DMS53 treated with DMSO at 0.1 percent for 48 hours (cell line): ENCODE data around the gene FARP1.

Experiments used
- DNase-seq: peaks from one replicate; lab custom pipeline; 2025; ENCODE audit not compliant: unreplicated experiment; lab: John Stamatoyannopoulos, UW

Gene FARP1

GRCh38 chr13:98490195-98490836 lies 347.4 kb downstream of the FARP1 start:
- DNase-seq: no peak

- no peak for DNase-seq
Measured at GRCh38 chr13:98490866-98491265, 348.0 kb downstream of the FARP1 start.

DNA sequence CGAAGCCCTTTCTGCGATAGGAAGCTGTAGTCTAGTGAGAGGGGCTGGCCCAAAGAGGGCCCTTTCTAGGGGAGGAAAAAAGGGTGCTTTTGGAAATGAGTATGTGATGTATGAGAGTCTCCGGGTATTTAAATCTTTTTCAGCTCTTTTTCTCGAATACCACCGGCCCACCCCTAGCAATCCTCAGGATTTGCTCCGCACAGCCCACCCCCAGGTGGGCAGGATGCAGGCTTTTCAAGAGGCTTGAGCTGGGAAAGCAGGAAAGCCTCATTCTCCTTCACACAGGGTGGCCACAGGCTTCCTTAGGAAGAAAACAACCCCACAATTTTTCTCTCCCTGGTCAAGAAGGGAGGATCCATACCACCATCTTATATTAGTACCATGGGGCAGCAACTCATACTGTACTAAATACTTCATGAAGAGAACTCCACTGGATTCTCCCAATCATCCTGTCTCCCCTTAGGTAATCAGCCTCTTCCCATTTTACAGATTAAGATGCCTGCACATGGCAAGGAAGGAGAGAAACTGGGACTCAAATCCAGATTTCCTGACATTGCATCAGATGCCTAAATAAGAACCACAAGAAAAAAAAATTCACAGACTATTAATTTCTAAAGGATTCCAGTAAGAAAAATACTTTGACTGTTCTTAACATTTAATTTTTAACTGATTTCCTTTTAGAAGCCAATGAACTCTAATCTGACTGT lies 349.6 kb downstream of the FARP1 start:
- no peak for DNase-seq

DNA sequence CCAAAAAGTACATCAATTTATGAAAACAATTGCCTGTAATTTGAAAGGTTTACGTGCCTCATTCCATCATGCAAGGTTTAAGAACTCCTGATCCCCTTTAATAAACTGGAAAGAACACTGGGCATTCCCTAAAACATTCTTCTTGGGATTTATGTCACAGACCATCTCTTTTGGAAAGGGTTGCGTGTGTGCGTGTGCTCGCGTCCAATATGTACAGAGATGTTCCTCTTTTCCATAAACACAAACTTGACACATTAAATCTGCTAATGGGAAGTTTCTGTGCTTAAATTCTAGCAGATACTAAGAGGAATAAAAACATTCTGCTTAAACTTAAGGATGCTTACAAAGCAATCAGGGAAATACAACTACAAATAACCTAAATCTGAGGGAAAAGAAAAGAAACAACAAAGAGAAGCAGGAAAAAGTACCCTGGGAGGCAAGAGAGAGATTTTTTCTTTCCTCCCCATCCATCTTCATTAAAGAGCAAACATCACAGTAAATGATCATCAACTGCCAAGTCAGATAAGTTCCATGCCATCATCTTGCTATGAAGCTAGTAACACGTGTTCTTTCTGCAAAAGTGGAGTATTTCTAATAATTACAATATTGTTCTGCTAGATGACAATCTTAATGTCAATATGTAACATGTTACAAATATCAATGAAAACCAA lies 350.3 kb downstream of the FARP1 start:
- no peak for DNase-seq

DNA sequence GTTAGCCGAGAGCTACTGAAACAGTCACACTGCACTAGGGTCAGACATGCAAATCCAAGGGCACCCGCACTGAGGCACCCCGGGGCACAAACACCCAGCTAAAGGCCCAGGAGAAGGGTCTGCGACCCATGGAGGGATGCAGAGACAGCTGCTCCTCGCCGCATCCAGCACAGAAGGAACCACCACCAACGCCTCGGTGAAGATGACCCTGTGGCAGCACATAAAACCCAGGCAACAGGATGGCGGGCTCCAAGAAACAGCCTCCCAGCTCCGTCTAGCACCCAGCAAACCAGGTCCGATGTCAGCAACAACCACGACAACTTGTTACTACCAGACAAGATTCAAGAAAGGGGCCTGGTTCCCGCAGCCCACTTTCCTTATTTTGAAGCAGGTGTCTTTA lies 351.9 kb downstream of the FARP1 start:
- DNase-seq: no peak

- DNase-seq: no peak
Measured at GRCh38 chr13:98495627-98496478, 353.0 kb downstream of the FARP1 start.

- DNase-seq: no peak
Measured at GRCh38 chr13:98496479-98496791, 353.5 kb downstream of the FARP1 start.

GRCh38 chr13:98496966-98497365 lies 354.1 kb downstream of the FARP1 start:
- no peak for DNase-seq

DNA sequence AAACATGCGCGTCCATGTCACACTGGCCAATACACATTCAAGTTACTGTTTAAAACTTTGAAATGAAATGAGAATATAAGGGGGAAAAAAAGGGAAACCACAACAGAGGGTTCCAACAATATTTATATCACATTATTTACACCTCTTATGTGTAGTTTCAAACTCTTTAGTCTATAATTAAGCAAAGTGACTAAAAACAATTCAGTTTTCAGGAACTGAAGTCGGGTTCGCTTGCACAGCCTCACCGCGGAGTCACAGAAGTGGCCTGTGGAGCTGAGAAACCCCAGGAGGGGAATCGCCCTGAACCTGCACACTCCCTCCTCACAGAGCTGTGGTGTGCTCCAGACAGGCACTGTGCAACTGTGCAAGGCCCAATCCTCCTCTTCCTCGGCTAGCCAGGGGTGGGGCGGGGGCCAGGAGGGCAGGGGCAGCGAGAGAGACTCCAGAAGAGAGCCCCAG lies 358.1 kb downstream of the FARP1 start:
- DNase-seq: no peak

GRCh38 chr13:98503175-98504028 lies 360.5 kb downstream of the FARP1 start:
- no peak for DNase-seq

DNA sequence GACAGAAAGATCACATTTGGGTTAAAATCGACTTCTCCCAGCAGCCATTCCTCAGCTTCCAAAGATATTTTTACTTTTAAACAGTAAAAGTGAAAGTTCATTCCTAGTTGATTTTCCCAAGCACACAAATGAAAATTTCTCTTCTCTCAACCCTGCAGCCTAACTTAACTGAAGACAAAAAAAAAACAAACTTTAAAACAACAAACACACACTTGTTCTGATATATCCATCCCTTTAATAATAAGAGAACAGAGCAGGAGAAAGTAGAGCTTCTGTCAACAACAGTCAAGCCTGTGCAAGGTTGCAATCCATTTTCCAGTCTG lies 361.1 kb downstream of the FARP1 start:
- no peak for DNase-seq

- no peak for DNase-seq
Measured at GRCh38 chr13:98504371-98504963, 361.6 kb downstream of the FARP1 start.
